Retinal pigment epithelial cell (primary cell): ENCODE results near the gene CDK5RAP3.
A peak's percentile ranks its signal among the peaks of the same experiment; 100 is the strongest.
"Not testable (repeated sequence)": the region's sequence is repeated elsewhere in the genome, so short reads cannot be mapped to it uniquely, and the experiment has no call there.

Source experiments
- DNase-seq: peaks from one replicate; pipeline ENCODE4 v3.0.0-alpha.2; 2010; ENCODE audit warnings: low read depth
- H3K4me3 ChIP-seq: 2 replicates; pipeline ENCODE4 v1.5.1; 2011; ENCODE audit warnings: mild to moderate bottlenecking, low read length, control low read depth, moderate library complexity
- TF ChIP-seq, protein P1 (sequence below): conservative IDR thresholded peaks from 2 replicates; pipeline ENCODE4 v1.5.1; 2011; ENCODE audit warnings: low read depth, low read length, control low read depth, inconsistent platforms

Gene CDK5RAP3

GRCh38 chr17:47931848-47932247 is 39.1 kb upstream of the CDK5RAP3 start:
- DNase-seq, result no peak
- H3K4me3 ChIP-seq, result no peak overlapping the region
- TF ChIP-seq, protein P1, sequence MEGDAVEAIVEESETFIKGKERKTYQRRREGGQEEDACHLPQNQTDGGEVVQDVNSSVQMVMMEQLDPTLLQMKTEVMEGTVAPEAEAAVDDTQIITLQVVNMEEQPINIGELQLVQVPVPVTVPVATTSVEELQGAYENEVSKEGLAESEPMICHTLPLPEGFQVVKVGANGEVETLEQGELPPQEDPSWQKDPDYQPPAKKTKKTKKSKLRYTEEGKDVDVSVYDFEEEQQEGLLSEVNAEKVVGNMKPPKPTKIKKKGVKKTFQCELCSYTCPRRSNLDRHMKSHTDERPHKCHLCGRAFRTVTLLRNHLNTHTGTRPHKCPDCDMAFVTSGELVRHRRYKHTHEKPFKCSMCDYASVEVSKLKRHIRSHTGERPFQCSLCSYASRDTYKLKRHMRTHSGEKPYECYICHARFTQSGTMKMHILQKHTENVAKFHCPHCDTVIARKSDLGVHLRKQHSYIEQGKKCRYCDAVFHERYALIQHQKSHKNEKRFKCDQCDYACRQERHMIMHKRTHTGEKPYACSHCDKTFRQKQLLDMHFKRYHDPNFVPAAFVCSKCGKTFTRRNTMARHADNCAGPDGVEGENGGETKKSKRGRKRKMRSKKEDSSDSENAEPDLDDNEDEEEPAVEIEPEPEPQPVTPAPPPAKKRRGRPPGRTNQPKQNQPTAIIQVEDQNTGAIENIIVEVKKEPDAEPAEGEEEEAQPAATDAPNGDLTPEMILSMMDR, result no peak

- no peak for DNase-seq
- H3K4me3 ChIP-seq, result no peak overlapping the region
- TF ChIP-seq, protein P1, result no peak
Observed at GRCh38 chr17:47934856-47935255, 36.1 kb upstream of the CDK5RAP3 start.

DNA sequence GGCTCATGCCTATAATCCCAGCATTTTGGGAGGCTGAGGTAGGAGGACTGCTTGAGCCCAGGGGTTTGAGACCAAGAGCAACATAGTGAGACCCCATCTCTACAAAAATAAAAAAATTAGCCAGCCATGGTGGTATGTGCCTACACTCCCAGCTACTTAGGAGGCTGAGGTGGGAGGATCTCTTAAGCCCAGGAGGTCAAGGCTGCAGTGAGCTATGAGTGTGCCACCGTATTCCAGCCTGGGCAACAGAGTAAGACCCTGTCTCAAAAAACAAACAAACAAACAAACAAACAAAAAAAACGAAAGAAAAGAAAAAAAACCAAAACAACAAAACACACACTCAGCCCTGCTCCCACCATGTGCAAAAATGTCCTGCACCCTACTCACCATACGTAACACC is 35.4 kb upstream of the CDK5RAP3 start:
- not testable (repeated sequence) for DNase-seq

DNA sequence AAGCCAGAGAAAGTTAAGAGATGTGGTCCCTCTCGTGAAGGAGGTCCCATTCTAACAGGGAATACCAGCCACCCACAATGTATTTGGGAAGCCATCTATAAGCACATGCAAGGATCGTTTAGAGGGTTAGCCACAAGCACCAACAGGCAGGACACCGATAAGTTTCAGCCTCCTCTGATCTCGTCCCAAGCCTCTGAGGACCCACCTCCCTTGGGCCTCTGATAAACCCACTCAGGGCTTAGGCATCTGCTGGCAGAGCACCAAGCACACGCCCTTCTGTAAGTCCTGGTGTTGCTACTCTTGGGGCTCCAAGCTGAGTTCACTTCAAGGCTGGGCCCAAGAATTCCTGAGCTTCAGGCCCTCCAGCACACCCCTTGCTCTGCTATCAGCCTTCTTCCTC is 35.0 kb upstream of the CDK5RAP3 start:
- TF ChIP-seq, protein P1, result no peak
- peak; percentile 65 for DNase-seq
- no peak overlapping the region for H3K4me3 ChIP-seq

More for the DNA sequence above, 35.4 kb upstream of the CDK5RAP3 start:
- H3K4me3 ChIP-seq, result not testable (repeated sequence)

- H3K4me3 ChIP-seq, result no peak overlapping the region
- DNase-seq, result no peak
- TF ChIP-seq, protein P1, result no peak
Observed at GRCh38 chr17:47937941-47938340, 33.0 kb upstream of the CDK5RAP3 start.

DNA sequence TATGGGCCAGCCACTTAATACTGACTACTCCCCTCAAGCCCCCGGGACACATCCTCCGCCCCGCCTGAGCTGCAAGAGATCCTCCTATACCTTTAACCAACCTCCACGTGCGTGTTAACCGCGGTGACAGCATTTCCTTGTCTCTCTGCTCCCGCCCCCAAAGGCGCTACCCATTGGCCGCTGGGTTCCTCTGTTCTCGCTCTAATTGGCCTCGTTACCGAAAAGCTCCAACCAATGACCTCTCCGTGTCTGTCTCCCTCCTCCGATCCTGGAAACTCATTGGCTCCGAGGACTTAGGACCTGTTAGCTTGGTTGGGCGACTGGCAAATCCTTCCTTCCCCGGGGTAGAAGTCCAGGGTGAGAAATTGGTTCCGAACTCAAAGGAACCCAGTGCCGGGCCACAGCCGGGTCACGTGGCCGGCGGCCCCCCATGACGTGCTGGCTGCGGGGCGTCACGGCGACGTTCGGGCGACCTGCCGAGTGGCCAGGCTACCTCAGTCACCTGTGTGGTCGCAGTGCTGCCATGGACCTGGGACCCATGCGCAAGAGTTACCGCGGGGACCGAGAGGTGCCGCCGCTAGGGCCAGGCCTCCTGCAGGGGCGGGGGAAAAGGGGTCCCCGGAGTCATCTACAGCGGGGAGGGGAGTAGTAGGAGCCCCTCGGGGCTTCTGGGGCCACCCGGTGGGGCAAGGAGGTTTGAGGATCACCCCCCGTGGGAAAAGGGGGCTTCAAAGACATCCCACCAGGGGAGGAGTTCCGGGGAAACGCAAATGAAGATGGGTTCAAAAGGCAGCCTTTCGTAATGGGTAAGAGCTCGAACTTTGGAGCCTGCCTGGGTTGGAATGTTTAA is 29.4 kb upstream of the CDK5RAP3 start, which contains the start of gene PNPO:
Gene PNPO, plus strand, starts transcription at position 326 of the 850 bp plus-strand sequence. Its CDS starts 105 bp downstream, at position 431.
- peak; percentile 92 for DNase-seq
- H3K4me3 ChIP-seq, result peak within 1 kb of the TSS; percentile 83
- TF ChIP-seq, protein P1, result no peak

- TF ChIP-seq, protein P1, result no peak
- peak overlapping the region; percentile 83 for H3K4me3 ChIP-seq
- no peak for DNase-seq
Observed at GRCh38 chr17:47942096-47942510, 28.8 kb upstream of the CDK5RAP3 start.
